AG10803 (cell line): ENCODE results near the gene IGDCC3.

Experiments
- DNase-seq: peaks from one replicate; pipeline ENCODE4 v3.0.0; 2010; ENCODE audit warnings: low read depth
- H3K4me3 ChIP-seq: 2 replicates; pipeline ENCODE4 v1.5.1; 2011; ENCODE audit warnings: mild to moderate bottlenecking, low read length, control low read depth
- TF ChIP-seq, protein P1 (sequence below): conservative IDR thresholded peaks from 2 replicates; pipeline ENCODE4 v1.5.1; 2011; ENCODE audit warnings: mild to moderate bottlenecking, low read length, control low read depth, inconsistent platforms

IGDCC3 gene

DNA sequence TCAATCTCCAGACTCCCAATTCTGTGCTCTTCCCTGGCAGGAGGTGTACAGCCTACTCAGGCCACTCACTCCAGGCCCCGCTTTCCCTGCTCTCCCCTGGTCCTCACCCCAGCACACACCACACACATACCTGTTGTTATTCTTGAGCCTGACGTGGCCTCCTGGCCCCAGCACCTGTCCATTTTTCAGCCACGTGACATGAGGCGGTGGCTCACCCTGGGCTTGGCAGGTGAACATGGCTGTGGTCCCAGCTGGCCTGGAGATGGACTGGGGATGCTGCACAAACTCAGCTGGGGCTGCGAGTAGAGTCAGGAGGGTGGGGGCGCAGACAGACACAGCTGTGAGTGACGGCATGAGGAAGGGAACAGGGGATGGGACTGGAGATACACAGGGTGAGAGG, 46.0 kb downstream of the IGDCC3 start:
- TF ChIP-seq, protein P1, sequence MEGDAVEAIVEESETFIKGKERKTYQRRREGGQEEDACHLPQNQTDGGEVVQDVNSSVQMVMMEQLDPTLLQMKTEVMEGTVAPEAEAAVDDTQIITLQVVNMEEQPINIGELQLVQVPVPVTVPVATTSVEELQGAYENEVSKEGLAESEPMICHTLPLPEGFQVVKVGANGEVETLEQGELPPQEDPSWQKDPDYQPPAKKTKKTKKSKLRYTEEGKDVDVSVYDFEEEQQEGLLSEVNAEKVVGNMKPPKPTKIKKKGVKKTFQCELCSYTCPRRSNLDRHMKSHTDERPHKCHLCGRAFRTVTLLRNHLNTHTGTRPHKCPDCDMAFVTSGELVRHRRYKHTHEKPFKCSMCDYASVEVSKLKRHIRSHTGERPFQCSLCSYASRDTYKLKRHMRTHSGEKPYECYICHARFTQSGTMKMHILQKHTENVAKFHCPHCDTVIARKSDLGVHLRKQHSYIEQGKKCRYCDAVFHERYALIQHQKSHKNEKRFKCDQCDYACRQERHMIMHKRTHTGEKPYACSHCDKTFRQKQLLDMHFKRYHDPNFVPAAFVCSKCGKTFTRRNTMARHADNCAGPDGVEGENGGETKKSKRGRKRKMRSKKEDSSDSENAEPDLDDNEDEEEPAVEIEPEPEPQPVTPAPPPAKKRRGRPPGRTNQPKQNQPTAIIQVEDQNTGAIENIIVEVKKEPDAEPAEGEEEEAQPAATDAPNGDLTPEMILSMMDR: no peak
- no peak for DNase-seq
- H3K4me3 ChIP-seq: no peak overlapping the region

DNA sequence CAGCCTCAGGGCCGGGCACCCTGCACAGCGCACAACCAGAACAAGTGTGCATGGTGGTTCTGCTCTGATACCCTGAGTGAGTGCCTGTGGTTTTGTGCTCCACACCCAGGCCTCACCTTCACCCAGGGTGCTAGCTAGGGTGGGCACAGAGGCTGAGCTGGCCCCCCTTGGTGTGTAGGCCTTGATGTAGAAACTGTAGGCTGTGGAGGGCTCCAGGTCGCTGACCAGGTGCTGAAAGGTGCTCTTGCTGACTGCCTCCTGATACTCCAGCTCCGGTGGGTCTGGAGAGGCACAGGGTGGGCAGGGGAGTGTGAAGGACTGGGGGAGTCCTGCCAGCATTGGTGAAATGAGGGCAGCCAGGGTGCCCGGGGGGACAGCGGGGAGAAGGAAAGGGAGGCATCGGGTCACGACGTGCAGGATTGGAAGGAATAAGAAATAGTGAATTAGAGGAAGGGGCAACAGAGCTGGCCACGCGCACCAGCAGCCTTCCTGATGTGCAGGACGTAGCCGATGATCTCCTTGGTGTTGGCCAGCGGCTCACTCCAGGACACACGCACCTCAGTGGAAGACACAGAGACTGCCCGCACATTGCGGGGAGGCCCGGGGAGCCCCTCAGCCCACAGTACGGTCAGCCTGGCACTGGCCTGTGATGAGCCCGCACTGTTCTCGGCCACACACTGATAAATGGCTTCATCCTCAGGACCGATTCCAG, 46.7 kb downstream of the IGDCC3 start:
- TF ChIP-seq, protein P1: no peak
- H3K4me3 ChIP-seq: no peak overlapping the region
- DNase-seq: no peak

DNA sequence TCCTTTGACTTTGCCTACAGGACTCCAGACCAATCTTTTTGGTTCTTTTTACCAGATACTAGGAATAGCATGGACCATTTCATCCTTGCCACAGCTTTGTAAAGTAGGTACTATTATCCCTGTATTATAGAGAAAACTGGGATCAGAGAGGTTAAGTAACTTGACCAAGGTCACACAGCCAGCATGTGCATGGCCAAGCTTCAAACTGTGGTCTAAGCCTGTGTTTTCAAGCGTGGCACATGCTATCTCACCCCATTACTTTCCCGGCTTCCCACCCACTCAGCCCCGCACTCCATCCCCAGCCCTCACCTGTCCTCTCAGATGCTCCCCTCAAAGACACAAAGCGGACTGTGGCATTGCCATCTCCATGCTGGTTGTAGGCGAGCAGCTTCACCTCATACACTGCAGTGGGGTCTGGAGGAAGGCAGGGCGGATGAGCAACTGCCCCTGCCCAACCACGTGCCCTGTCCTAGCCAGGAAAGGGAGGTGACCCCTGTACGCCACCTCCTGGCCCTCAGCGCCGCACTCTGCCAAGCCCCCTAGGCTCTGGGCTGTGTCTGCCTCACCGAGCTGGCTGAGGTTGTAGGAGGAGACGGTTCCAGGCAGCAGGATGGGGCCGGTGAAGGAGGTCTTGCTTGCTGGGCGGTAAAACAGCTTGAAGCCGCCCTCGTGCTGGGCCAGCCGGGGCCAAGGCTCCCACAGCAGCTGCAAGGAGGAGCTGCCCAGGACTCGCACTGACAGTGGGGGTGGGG, 47.6 kb downstream of the IGDCC3 start:
- DNase-seq: no peak
- H3K4me3 ChIP-seq: no peak overlapping the region
- TF ChIP-seq, protein P1: no peak

DNA sequence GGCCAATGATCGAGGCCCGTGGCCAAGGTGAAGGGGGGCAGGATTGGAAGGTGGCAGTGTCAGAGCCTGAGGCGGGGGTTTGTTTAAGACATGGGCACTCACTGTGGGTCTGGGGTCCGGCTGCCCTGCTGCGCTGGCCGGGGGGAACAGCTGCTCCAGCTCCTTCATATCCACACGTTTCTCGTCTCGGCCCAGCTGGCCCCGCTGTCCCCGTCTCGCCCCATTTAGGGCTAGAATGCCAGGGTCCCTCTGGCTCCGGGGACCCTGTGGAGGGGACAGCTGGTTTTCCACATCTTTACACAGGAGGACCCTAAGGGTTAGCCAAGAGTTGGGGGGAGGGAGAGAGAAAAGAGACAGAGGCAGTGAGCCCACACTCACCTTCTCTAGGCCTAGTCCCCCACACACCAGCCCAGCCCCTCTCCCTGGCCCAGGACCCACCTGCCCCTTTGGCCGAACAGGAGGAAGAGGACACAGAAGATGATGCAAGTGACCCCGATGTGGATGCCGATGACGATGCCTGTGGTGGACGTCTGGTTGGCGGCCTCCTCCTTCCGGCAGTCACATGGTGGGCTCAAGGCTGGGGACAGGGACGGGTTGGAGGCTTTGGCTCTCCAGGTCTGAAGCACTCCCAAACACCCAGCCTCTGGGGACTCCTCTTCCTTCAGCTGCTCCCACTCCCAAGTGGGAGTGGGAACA, 48.4 kb downstream of the IGDCC3 start:
- no peak overlapping the region for H3K4me3 ChIP-seq
- DNase-seq: no peak
- TF ChIP-seq, protein P1: no peak

DNA sequence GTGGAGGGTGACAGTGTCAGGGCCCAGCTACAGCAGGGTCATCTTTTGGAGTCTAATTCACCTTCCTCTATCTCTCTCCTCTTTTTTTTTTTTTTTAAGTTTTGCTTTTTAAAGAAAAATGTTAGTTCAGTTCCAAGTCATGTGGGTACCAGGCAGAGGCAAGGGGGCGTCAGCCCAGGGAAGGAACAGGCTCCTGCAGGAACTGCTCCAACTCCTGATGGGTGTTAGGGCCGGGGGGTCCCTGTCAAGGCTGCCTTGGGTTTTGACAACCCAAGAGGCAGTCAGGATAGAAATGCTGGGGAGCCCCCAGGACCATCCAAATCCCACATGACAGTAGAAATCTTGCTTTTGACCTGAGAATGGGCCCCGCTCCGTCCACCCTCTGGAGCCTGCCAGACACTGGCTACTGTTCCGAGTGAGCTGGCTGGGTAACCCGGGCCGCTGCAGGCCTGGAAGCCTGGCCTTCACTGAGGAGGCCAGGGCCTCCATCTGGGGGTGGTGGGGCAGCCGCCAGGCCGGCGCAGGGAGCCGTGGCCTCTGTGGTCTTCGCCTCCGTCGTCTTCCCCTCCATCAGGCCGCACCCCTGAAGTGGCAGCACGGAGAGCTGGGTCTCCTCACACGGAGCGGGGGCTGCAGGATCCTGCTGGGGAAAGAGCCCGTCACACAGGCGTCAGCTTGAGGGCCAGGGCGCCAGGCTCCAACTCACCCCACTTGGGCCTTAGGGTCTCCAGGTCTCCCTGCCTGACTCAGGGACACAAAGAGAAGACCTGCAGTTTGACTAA, 49.1 kb downstream of the IGDCC3 start:
- no peak for DNase-seq
- no peak overlapping the region for H3K4me3 ChIP-seq
- TF ChIP-seq, protein P1: no peak

DNA sequence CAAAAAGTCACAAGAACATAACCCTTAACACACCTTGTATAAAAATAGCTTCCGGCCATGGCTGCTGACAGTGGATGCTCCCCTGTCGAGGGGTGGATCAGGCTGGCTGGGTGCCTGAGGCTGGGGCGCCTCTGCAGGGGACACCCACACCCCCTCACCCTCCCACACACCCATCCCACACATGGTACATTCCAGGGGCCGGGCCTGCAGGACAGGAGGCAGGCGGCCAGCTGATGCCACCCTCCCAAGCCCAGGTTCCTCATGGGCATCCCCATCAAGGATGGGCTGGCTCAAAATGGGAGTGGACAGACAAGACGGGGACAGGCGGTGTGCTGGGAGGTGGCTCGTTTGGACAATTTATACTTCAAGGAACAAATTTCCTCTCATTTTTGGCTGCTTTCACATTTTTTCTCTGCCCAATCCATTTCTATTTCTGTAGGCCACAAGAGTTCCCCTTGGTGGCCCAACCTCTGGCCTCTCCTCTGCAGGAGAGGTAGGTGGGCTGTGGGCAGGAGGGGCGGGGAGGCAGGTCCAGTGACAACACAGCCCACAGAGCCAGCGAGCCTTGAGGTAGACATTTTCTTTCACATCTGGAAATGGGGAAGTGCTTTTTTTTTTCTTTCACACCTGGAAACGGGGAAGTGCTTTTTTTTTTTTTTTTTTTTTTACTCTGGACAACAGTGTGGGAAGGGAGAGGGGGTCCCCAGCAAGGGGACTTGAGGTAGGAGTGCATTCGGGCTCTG, 50.0 kb downstream of the IGDCC3 start:
- TF ChIP-seq, protein P1: no peak
- H3K4me3 ChIP-seq: no peak overlapping the region
- no peak for DNase-seq
